ENCODE data around the gene CASKIN2.

GRCh38 chr17:75548813-75549212 is 33.5 kb upstream of the CASKIN2 start:
- TF ChIP-seq ZNF274 (IDR thresholded peaks at IDR 0.05; ENCODE audit: low read depth, low read length): no peak
- no peak for TF ChIP-seq YY1 (IDR thresholded peaks at IDR 0.05; ENCODE audit: insufficient read depth, insufficient read length)
- TF ChIP-seq SUZ12 (IDR thresholded peaks at IDR 0.05; ENCODE audit: extremely low read depth, insufficient read depth, insufficient read length): no peak
